WI38 (cell line): ENCODE measurements around the gene GGTLC1.

Experiments used
- H3K4me3 ChIP-seq: 2 replicates; pipeline ENCODE4 v1.5.1; 2011; ENCODE audit warnings: low read depth, mild to moderate bottlenecking, control low read depth, low read length
- TF ChIP-seq, protein P1 (sequence below): IDR thresholded peaks from 2 replicates; pipeline ENCODE4 v1.5.1; 2012; ENCODE audit warnings: low read depth, mild to moderate bottlenecking, control low read depth, low read length

The GGTLC1 gene

DNA sequence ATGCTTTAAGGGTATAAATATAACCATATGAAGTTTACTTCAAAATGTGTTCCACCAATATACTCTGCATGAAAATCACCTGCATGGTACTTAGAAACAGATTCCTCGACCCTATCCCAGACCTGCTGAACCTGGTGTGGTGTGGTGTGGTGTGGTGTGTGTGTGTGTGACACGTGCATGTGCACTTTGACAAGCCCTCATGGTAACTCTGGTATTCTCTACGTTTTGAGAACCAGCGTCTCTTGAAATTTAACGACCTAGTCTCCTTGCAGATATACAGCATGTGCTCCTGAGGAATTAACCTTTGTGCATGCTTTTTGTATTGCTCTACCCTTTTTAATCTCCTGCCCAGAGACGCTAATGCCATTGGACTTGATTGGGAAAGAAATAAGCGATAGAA is 29.5 kb downstream of the GGTLC1 start:
- no peak overlapping the region for H3K4me3 ChIP-seq
- TF ChIP-seq, protein P1, sequence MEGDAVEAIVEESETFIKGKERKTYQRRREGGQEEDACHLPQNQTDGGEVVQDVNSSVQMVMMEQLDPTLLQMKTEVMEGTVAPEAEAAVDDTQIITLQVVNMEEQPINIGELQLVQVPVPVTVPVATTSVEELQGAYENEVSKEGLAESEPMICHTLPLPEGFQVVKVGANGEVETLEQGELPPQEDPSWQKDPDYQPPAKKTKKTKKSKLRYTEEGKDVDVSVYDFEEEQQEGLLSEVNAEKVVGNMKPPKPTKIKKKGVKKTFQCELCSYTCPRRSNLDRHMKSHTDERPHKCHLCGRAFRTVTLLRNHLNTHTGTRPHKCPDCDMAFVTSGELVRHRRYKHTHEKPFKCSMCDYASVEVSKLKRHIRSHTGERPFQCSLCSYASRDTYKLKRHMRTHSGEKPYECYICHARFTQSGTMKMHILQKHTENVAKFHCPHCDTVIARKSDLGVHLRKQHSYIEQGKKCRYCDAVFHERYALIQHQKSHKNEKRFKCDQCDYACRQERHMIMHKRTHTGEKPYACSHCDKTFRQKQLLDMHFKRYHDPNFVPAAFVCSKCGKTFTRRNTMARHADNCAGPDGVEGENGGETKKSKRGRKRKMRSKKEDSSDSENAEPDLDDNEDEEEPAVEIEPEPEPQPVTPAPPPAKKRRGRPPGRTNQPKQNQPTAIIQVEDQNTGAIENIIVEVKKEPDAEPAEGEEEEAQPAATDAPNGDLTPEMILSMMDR = no peak

DNA sequence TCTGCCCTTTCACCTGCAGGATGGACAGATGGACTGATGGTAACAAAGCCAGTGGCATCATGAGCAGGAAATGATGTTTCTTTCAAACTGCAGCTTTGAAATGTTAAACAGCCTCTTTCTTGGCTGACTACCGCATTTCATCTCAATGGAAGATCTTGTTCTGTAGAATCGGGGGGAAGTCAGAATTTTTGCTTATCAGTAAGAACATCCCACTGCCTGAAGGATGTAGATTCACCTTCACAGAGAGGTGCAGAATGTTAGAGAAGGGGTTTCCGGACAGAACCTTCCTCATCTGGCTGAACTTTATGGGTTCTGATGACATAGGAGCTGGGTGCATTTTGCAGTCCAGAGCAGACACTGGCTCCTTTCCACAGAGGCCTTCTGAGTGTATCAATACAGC is 32.7 kb downstream of the GGTLC1 start:
- H3K4me3 ChIP-seq = no peak overlapping the region
- TF ChIP-seq, protein P1 = no peak

DNA sequence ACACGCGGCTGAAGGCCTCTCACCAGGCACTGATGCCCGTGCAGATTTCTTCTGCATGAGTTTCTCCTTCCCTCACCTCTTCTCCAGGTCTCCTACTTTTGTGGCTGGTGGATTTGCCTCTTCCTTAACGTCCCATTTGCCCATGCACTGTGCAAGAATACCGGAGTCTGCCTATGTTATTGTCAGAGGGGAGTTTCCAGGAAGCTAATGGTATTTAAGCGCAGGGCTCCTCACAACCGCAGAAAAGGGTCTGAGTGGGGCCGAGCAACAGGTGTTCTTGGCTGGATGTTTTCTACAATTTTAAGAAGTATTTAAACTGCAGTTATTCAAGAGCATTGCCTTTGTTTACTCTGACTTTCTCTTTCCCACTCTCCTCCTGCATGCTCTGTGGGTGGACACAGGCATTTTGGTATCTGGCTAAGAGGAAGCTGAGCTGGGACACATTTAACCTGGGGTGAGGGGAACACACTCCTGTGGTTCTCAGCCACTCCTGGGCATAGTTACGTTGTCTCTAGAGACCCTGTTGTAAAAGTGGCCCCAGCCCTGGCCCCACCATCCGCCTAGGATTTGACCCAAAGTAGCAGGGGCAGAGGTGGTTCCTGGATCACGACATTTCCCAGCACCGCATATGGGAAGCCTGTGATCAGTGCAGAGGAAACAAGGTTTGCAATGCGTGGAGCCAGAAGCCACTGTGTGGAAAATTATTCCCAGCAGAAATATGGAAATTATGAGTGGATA is 34.4 kb downstream of the GGTLC1 start:
- TF ChIP-seq, protein P1 = no peak
- H3K4me3 ChIP-seq = no peak overlapping the region

DNA sequence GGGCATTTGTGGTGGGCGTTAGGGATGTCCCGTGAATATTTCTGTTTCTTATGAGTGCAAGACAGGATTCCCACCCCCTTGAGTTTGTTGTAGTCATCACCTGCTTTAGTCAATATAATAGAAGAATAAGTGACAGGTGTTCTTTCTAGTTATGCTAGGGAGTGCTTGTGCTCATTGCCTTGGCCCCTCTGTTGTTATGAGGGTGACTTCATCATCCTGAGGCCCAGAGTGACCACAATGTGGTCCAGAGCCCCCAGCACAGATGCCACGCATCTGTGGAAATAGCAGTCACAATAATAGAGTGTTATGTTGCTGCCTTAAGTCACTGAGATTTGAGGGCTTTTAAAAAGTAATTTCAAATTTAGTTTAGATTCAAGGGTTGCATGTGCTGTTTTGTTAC is 42.4 kb downstream of the GGTLC1 start:
- TF ChIP-seq, protein P1 = no peak
- H3K4me3 ChIP-seq = no peak overlapping the region

DNA sequence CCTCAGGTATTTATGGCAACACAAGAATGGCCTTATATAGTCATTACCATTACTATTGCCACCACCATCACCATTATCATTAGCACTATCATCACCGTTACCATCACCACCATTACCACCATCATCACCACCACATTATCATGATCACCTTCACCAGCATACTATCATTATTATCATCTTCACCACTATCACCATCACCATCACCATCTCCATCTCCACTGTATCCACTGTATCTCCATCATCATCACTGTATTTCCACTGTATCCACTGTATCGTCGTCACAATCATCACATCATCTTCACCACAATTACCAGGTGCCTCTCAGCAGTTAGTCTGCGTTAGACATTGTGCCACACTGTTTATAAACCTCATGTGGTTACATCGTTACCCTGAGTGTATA is 45.3 kb downstream of the GGTLC1 start:
- TF ChIP-seq, protein P1 = no peak
- no peak overlapping the region for H3K4me3 ChIP-seq

DNA sequence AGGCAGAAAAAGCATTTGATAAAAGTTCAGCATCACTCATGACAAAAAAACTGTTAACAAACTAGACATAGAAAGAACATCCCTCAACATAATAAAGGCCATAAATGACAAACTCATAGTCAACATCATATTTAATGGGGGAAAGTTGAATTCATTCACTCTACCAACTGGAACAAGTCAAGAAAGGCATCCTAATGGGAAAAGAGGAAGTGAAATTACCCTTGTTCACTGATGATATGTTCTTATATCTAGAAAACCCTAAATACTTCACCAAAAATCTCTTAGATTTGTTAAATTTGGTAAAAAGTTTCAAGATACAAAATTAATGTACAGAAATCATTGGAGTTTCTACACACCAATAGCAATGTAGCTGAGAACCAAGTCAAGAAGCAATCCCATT is 48.9 kb downstream of the GGTLC1 start:
- H3K4me3 ChIP-seq = no peak overlapping the region
- TF ChIP-seq, protein P1 = no peak

DNA sequence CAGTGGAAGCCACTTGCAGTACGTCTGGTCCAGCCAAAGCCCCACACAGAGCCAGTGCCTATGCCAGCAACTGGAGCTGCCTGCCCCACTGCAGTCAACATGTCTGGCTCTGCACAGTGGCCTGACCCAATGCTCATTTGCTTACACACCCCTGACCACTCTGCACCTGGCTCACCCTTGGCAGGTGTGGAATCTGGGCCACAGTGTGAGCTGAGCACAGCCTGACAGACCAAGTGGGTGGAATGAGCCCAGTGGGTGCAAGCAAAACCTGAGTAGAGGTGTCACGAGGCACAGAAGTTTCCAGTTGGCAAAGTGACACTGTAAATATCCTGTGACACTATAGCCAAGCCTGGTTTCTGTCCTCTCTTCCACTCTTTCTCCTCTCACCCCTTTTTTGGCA is 49.5 kb downstream of the GGTLC1 start:
- no peak overlapping the region for H3K4me3 ChIP-seq
- TF ChIP-seq, protein P1 = no peak
